HG02588 (cell line): ENCODE data around the gene LMO7.
"Not testable (repeated sequence)": the region's sequence is repeated elsewhere in the genome, so short reads cannot be mapped to it uniquely, and the experiment has no call there.

Experiments
- ATAC-seq: cut with Tn5 transposase; IDR thresholded peaks from one replicate; pipeline ENCODE4 v1.9.1; 2021; ENCODE audit warnings: mild to moderate bottlenecking, moderate library complexity; ENCODE audit not compliant: unreplicated experiment

Gene LMO7

GRCh38 chr13:75694722-75695121 is 58.6 kb downstream of the LMO7 start:
- no peak for ATAC-seq

- peak; percentile 69 for ATAC-seq
These were observed 59.8 kb downstream of the LMO7 start for GRCh38 chr13:75695908-75696307.

GRCh38 chr13:75699062-75699461 is 62.9 kb downstream of the LMO7 start:
- ATAC-seq = no peak

DNA sequence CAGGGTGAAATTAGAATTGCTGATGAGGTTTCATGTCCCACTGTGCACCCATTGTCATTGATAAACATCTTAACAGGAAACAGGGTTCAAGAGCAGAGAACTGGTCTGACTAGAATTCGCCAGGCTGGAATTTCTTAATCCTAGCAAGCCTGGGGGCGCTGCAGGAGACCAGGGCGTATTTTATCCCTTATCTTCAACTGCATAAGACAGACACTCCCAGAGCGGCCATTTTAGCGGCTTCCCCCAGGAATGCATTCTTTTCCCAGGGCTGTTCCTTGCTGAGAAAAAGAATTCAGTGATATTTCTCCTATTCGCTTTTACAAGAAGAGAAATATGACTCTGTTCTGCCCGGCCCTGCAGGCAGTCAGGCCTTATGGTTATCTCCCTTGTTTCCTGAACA is 63.6 kb downstream of the LMO7 start:
- not testable (repeated sequence) for ATAC-seq

- no peak for ATAC-seq
These were observed 64.4 kb downstream of the LMO7 start for GRCh38 chr13:75700552-75700951.

DNA sequence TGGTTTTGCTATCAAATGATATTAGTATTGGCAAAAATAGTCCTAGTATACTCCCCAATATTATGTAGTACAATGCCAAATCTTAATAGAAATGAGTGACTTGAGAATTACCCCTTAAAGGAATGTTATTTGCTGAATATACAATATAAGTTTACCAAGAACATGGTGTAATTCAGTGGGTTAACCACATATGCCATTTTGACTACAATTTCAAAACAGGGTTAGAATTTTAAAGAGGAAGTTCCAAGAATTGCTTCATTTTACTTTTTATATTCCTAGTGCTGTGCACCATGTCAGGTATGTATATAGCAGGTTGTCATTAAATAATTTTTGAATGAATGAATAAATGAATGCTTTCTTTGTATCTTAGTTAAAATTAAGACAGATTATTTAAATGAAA is 66.3 kb downstream of the LMO7 start:
- ATAC-seq = no peak

- no peak for ATAC-seq
These were observed 67.6 kb downstream of the LMO7 start for GRCh38 chr13:75703769-75704168.

DNA sequence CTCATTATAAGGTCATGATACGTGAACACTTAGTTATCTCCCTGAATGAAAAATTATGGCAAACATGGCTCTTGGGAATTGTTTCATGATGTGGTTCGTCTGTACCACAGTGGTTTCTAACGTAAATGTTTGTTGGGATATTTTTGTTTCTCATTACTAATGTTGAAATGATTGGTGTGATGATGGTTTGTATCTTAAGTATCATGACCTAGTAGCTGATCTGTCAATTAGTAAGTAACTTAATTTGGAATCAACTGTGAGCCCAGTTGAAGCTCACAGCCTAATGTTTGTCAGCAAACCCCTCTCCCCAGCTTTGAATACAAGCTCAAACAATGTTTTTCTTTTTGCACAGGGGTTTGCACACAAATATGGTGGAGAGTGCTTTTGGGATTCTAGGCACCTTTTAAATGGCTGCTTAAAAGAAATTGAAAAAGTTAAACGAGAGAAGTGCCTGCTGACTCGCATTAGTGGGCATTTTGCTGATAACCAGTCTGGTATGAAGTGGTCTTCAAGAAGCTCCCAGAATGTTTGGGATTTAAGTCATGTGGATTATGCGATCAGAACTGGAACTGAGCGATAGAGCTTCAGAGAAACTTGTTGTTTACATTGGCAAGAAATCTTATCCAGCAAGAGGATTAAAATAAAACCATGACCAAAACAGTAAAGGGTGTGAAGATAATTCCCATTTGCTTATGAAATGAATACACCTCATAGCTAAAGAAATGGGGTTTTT is 68.2 kb downstream of the LMO7 start:
- no peak for ATAC-seq

DNA sequence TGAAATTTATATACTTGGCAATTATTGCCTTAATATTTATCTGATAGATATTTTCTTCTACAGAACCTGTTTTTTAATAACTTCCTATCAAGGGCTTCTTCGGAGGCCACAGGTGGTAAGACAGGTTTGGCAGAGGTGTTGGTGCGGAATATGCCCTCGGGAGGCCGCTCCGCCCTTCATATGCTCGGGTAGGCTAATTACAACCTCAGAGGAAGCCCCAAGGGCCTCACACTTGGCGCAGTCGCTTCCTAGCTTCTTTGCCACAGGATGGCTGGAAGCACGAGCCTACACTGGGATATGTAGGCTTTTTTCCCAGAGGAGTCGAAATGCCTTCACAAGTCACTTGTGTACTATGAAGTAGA is 68.8 kb downstream of the LMO7 start:
- no peak for ATAC-seq

DNA sequence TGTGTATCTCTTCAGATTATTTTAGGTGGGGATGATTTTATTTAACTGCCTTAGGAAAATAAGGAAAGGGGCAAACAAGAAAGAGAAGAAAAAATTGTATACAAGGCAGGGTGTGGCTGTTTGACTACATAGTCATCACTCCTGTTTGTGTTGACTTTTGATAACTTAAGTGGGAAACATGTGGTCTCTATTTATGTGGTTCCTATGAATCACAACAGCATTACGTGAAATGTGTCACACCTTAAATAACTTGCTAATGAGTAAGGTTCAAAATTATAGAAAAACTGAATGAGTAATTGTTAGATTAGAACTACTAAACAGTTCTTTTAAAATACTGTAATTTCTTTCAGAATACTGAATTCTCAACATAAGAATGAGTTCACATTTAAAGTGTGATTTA is 69.3 kb downstream of the LMO7 start:
- no peak for ATAC-seq

- no peak for ATAC-seq
These were observed 69.8 kb downstream of the LMO7 start for GRCh38 chr13:75705908-75706307.

GRCh38 chr13:75713852-75714251 is 77.7 kb downstream of the LMO7 start:
- ATAC-seq = no peak

DNA sequence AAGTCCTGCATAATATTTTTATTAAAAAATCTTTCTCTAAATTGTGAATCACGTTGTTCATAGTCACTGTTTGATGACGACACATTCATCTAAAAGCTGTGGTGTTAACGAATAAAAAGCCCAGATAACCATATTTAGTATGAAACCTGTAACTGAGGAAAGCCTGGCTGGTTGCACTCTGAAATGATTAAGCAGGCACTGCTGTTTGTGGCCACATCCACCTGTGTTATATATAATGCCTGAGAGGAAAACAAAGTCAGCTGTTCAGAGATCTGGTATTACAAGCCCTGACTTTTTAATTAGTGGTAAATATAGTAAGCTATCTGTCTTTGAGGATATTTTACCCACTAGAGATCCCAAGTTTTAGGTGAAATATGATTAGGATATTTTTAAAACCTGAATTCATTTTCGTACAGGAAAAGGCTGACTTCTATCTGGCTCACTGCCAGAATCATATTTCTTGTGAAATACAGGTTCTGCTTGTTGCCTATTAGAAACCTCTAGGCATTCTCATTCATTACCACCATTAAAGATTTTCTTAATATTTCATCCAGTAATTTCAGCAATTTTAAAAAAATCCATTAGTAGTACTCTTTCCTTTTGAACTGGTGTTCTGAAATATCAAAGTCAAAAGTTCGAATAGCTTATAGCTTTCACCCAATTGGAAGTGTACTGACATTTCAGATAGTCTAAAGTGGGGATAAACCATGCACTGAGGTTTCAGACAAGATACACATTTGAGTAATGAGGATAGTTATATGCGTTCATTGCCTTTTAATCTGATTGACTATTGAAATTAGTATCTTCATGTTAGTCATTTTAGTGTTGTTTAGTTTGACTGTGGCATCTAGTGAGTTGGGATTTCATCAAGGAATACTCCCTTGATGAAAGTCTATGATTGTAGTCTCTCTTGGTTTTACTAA is 79.7 kb downstream of the LMO7 start:
- ATAC-seq = peak; percentile 78

GRCh38 chr13:75717525-75717924 is 81.4 kb downstream of the LMO7 start:
- ATAC-seq = no peak

DNA sequence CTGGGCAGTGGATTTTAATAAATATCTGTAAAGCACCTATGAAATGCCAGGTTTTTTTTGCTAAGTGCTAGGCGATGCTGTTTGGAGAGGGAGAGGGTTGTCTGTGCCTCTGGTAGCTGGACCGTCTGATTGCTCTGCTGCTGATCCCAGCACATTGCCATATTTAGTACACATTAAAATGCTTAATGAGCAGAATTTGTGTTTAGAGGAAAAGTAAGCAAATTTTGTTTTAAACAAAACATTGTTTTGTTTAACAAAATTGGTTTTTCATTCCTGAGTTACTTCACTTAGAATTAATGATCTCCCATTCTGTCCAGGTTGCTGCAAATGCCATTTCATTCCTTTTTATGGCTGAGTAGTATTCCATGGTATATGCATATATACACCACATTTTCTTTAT is 85.2 kb downstream of the LMO7 start:
- no peak for ATAC-seq

- no peak for ATAC-seq
These were observed 87.8 kb downstream of the LMO7 start for GRCh38 chr13:75723901-75724300.

- ATAC-seq = no peak
These were observed 88.8 kb downstream of the LMO7 start for GRCh38 chr13:75724752-75725517.

GRCh38 chr13:75725736-75726135 is 89.6 kb downstream of the LMO7 start:
- ATAC-seq = no peak

DNA sequence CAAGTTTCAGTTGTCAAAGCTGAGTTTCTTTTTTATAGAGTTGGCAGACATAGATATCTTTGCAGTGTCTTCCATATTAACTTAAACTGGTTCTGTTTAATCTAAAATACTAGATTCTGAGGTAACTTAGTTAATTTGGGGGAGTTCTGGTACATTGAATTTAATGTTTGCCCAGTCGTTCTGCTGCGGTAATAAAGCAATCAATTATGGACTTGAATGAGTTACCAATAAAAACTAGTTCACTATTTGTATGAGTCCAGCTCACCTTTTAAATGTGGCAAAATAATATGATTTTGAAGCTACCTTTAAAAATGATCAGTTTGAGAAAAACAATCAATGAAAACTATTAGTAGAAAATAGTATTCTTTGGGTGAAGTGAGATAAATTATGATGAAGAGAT is 90.2 kb downstream of the LMO7 start:
- ATAC-seq = no peak

GRCh38 chr13:75733113-75733512 is 97.0 kb downstream of the LMO7 start:
- ATAC-seq = not testable (repeated sequence)

GRCh38 chr13:75736173-75736572 is 100.0 kb downstream of the LMO7 start:
- ATAC-seq = no peak
